Gastroesophageal sphincter (tissue), 4 donors: ENCODE data around the gene TRIL. TPM values are rescaled to one million over a fixed set of nuclear protein-coding genes. Genes with fewer than 3 reads are reported as not detected.
A peak's percentile ranks its signal among the peaks of the same experiment; 100 is the strongest.

ENCODE experiments used
- ATAC-seq: fragments of 150-250 bp; one replicate; pipeline ENCODE4 v1.9.1; 2016; ENCODE audit warnings: mild to moderate bottlenecking, moderate library complexity
- H3K27ac ChIP-seq, 4 donors: fragments of 200-600 bp; sonication (generic) in 3 of 4; 1 replicate in 3 of 4; 2 replicates in 1 of 4; pipeline ENCODE4 v1.5.1; 2016 to 2019
- H3K27me3 ChIP-seq: fragments of 200-600 bp; sonication (generic); one replicate; pipeline ENCODE4 v1.5.1; 2019
- H3K36me3 ChIP-seq, 2 donors: fragments of 200-600 bp; sonication (generic); one replicate each; pipeline ENCODE4 v1.5.1; 2019; ENCODE audit warnings: control low read depth in 1 of 2
- H3K4me1 ChIP-seq, 3 donors: fragments of 200-600 bp; sonication (generic); 1 replicate in 2 of 3; 2 replicates in 1 of 3; pipeline ENCODE4 v1.5.1; 2016 to 2019; ENCODE audit warnings: control low read depth in 2 of 3
- H3K4me3 ChIP-seq, 2 donors: fragments of 200-600 bp; sonication (generic); one replicate each; pipeline ENCODE4 v1.5.1; 2019; ENCODE audit warnings: mild to moderate bottlenecking in 1 of 2, moderate library complexity in 1 of 2
- H3K9me3 ChIP-seq, 3 donors: fragments of 200-600 bp; sonication (generic); one replicate each; pipeline ENCODE4 v1.5.1; 2017 to 2019; ENCODE audit warnings: control low read depth in 2 of 3
- EP300 ChIP-seq: sonication (generic); formaldehyde crosslinking; IDR thresholded peaks from one replicate; pipeline ENCODE4 v1.6.1; 2017; ENCODE audit warnings: antibody characterized with exemption, mild to moderate bottlenecking
- POLR2A ChIP-seq, 2 donors: fragments of 450-650 bp; IDR thresholded peaks; one replicate each; pipeline ENCODE4 v1.6.1; 2017; ENCODE audit warnings: antibody characterized with exemption in 2 of 2, mild to moderate bottlenecking in 2 of 2, moderate library complexity in 1 of 2
- POLR2AphosphoS5 ChIP-seq: sonication (generic); formaldehyde crosslinking; IDR thresholded peaks from one replicate; pipeline ENCODE4 v1.6.1; 2017; ENCODE audit warnings: antibody characterized with exemption
- WGBS, 2 donors: methylation state at CpG; one replicate each; pipeline ENCODE4 v1.1.5; 2018; ENCODE audit warnings: low coverage in 1 of 2; 5-methylcytosine and 5-hydroxymethylcytosine counted together
- total RNA-seq, 4 donors: library from RNA; depleted of rRNA; stranded (reverse); fragments of >200 nt; gene quantifications; one replicate each; pipeline ENCODE4 v1.1.0, GENCODE V29; 2016
- TF ChIP-seq, protein P1 (sequence below), 4 experiments: fragments of 200-600 bp in 2 of 4; fragments of 450-650 bp in 2 of 4; sonication (generic) in 1 of 4; IDR thresholded peaks; one replicate each; pipeline ENCODE4 v1.5.1; 2017 to 2019; ENCODE audit warnings: antibody characterized with exemption in 4 of 4, mild to moderate bottlenecking in 2 of 4, moderate library complexity in 2 of 4

The TRIL gene
- total RNA-seq, 4 donors from 2014 or later, result 1.6 to 6.6 (median 3.9) TPM

DNA sequence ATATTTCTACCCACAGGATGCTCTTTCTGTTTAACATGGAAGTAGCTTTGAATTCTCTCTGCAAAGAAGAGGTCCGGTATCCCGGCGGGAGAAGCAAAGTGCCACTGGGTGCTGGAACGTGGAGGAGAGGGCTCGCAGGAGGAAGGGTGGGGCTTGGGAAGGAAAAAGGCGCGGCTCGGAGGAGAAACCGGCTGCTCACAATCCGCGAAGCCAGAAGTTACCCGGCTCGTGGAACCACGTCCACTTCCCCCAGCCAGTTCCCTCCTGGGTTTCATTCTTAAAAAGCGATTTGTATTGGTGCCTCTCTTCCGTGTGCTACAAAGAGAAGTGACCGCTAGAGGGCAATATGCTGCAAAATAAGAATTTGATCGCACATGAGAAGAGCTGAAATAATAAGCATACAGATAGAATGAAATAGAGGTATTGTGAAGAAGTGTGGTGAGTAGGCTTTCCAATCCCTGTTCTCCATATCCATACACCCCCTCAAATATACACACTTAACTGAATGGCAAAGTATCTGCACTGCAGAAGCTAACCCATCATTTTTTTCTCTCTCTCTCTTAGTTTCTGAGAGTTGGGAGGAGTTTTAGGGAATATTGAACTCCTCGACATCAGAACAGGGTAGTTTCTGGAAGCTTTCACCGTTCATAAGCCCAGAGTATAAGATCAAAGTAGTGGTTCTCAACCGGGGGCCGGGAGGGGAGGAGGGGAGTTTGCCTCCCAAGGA is 31.1 kb downstream of the TRIL start:
- H3K27me3 ChIP-seq, result peaks cover 5% of the 10 kb centered on the region
- H3K4me3 ChIP-seq, result peak overlapping the region; percentile 35 to 53
- TF ChIP-seq POLR2A (IDR thresholded peaks at IDR 0.05), result no peak
- TF ChIP-seq, protein P1, sequence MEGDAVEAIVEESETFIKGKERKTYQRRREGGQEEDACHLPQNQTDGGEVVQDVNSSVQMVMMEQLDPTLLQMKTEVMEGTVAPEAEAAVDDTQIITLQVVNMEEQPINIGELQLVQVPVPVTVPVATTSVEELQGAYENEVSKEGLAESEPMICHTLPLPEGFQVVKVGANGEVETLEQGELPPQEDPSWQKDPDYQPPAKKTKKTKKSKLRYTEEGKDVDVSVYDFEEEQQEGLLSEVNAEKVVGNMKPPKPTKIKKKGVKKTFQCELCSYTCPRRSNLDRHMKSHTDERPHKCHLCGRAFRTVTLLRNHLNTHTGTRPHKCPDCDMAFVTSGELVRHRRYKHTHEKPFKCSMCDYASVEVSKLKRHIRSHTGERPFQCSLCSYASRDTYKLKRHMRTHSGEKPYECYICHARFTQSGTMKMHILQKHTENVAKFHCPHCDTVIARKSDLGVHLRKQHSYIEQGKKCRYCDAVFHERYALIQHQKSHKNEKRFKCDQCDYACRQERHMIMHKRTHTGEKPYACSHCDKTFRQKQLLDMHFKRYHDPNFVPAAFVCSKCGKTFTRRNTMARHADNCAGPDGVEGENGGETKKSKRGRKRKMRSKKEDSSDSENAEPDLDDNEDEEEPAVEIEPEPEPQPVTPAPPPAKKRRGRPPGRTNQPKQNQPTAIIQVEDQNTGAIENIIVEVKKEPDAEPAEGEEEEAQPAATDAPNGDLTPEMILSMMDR (IDR thresholded peaks at IDR 0.05), result peak; percentile 81 to 84 (median 81)
- peaks cover 0 to 22% (median 0%) of the 10 kb centered on the region in 3 donors for H3K4me1 ChIP-seq
- H3K36me3 ChIP-seq, result no peaks in the 10 kb centered on the region
- no peaks in the 10 kb centered on the region for H3K9me3 ChIP-seq
- WGBS, 2 donors, result 6 to 11% methylated on average over 10 to 12 of the region's 22 CpGs
- peak; percentile 89 for ATAC-seq
- H3K27ac ChIP-seq, result peak overlapping the region in 2 of 4 donors; percentile 53 to 58

DNA sequence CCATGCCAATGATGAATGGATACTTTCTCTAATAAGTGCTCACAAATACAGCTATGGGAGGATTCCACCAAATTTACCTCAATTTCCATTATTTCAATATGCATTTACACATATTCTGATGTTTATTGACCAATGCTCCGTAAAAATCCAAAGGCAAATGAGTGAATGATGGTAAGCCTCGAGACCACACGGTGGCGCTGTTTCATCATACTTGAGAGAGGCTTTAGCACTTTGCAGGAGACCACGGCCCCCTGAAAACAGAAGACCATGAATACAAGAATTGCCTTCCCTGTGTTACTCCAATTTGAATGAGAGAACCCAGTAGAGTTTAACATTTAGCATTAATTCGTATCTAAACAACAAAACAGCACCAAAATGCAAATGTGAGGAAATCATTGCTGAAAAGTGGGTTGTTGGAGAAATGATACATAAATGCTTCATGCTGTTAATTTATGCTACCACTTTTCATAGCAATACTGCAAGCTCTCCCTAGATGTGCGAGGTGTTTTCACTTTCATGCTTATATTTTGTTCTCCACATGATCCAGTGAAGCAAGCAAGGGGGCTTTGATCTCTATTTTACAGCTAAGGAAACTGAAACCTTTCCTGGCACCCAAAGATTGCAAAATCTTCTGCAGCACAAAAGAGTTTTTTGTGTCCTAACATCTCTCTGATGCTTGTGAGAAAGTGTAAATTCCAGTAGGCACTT is 35.4 kb downstream of the TRIL start:
- Histone ChIP-seq H3K27me3 (peaks cover 5% of the 10 kb centered on the region), H3K36me3 (no peaks in the 10 kb centered on the region), H3K27ac (no peak overlapping the region), H3K4me1 (peaks cover 0 to 27% (median 0%) of the 10 kb centered on the region in 3 donors), H3K9me3 (no peaks in the 10 kb centered on the region), H3K4me3 (no peak overlapping the region)
- WGBS, 2 donors, result 4 to 9% methylated on average over 7 of the region's 7 CpGs
- peak; percentile 39 for ATAC-seq
- no peak for TF ChIP-seq EP300
- TF ChIP-seq, protein P1 (IDR thresholded peaks at IDR 0.05), result peak; percentile 76 to 86 (median 83)

DNA sequence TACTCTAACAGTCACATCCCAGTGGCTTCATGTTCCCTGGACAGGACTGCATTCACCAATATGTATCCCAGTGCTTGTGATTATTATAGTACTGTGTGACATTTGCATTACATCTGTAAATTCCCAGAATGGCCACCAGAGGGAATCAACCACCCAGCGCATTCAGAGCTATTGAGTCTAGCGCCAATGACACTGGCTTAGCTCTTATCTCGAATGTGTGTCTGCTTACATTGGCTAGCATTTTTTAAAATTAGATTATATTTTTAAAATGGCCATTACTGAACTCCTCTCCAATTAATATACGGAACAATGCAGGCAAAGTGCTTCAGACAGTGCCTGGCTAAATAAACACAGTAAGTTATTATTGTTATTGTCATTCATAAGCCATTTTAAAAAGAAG is 36.3 kb downstream of the TRIL start:
- peaks cover 0 to 20% (median 0%) of the 10 kb centered on the region in 3 donors for H3K4me1 ChIP-seq
- no peak overlapping the region for H3K4me3 ChIP-seq
- H3K27me3 ChIP-seq, result peaks cover 5% of the 10 kb centered on the region
- no peak overlapping the region for H3K27ac ChIP-seq
- no peaks in the 10 kb centered on the region for H3K9me3 ChIP-seq
- no peaks in the 10 kb centered on the region for H3K36me3 ChIP-seq
- no peak for TF ChIP-seq POLR2AphosphoS5
- TF ChIP-seq, protein P1 (IDR thresholded peaks at IDR 0.05), result peak; percentile 82 to 90 (median 88)
- 0 to 4% methylated on average over 4 of the region's 4 CpGs for WGBS, 2 donors
- peak; percentile 70 for ATAC-seq

DNA sequence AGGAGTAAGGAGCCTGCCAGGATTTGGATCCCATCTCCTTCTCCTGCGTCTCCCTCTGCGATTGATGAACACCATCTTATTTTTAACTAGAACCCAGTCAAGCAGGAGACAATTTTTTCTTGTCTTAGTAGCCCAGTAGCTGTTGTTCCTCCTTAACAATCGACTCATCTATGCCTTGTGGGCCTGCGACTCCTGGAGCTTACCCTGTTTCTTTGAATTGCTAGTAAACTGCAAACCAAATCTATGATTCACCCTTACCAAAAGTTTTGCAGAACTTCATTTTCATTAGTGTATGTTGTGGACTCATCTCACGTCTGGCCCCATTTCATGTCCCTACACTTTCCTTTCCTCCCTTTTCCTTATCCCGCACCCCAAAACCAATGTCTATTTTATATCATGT is 37.7 kb downstream of the TRIL start:
- WGBS, 2 donors, result 79 to 82% methylated on average over 4 to 5 of the region's 6 CpGs
- Histone ChIP-seq H3K36me3 (no peaks in the 10 kb centered on the region), H3K9me3 (no peaks in the 10 kb centered on the region), H3K4me3 (no peak overlapping the region), H3K27ac (no peak overlapping the region), H3K27me3 (no peaks in the 10 kb centered on the region), H3K4me1 (peaks cover 0 to 16% (median 0%) of the 10 kb centered on the region in 3 donors)
- TF ChIP-seq POLR2AphosphoS5 (no peak), EP300 (no peak), POLR2A (IDR thresholded peaks at IDR 0.05) (no peak)
- TF ChIP-seq, protein P1 (IDR thresholded peaks at IDR 0.05), result no peak
- no peak for ATAC-seq

DNA sequence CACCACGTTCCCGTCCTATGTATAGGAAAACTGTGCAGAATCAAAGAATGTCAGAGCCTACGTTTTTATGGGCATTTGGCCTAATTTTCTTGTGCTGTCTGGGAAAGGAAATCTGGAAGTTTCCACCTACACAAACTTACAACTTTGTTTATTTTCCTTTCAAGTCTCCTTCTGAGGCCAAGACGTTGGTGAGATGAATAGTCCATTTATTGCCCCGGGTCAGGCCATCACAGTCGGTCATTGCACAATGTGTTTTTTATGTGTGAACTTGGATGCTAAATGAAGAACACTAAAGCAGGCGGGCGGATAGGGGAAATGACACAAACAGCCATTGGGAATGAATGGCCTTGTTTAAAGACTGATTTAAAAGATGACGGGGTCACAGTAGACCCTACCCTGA is 38.6 kb downstream of the TRIL start:
- TF ChIP-seq EP300, result no peak
- no peak for TF ChIP-seq POLR2AphosphoS5
- TF ChIP-seq, protein P1 (IDR thresholded peaks at IDR 0.05), result no peak
- no peak for TF ChIP-seq POLR2A (IDR thresholded peaks at IDR 0.05)
- H3K4me3 ChIP-seq, result no peak overlapping the region
- no peaks in the 10 kb centered on the region for H3K27me3 ChIP-seq
- H3K27ac ChIP-seq, result no peak overlapping the region
- 65 to 66% methylated on average over 8 to 9 of the region's 9 CpGs for WGBS, 2 donors
- peaks cover 0 to 16% (median 0%) of the 10 kb centered on the region in 3 donors for H3K4me1 ChIP-seq
- no peaks in the 10 kb centered on the region for H3K36me3 ChIP-seq
- ATAC-seq, result no peak
- H3K9me3 ChIP-seq, result no peaks in the 10 kb centered on the region
